ENCODE results near the gene MED4. TPM values are rescaled to one million over a fixed set of nuclear protein-coding genes. Genes with fewer than 3 reads are reported as not detected.

The MED4 gene
- total RNA-seq: 10 to 100 TPM; 43.6 to 47.6 TPM
- long read RNA-seq, transcript MED4-201 (7 exons, 2,022 nt): major isoform, 78 of 122 reads
- long read RNA-seq, transcript MED4-202 (7 exons, 931 nt): minor isoform, 31 of 122 reads
- long read RNA-seq, partial matches to known transcripts: 4 of 122 reads
- long read RNA-seq, other reads (novel, unspliced or antisense): 9 of 122 reads

DNA sequence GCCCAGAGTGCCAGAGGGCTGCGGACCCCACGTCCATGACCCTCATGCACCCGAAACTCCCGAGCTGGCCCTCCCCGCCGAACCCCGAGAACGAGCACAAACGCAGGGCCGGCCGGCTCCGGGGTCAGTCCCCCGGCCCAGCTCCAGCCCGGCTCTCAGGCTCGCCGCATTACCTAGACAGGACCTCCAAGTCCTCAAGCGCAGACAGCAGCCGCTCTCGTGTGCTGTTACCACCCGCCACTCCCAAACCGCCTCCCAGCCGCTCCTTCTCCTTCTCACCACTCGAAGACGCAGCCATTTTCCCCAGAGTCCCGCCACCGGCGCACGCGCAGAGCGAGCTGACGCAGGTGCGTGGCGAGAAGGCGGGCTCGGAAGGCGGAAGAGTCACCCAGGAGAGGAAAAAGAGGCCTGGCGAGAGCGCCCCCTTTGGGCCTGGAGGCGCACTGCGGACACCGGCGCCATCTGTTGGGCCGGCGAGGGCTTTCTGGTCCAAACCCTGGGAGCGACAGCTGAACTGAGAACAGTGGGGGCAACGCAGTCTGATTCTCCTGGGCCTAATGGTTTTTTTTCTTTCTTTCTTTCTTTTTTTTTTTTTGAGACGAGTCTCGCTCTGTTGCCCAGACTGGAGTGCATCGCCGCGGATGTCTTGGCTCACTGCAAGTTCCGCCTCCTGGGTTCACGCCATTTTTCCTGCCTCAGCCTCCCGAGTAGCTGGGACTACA, at the start of gene MED4:
Gene MED4 (minus strand): TSS at position 324 of the 722 bp plus-strand sequence. CDS start 26 bp downstream, at position 298.
- ATAC-seq (peak; percentile 99), DNase-seq (peak; percentile 91 to 95)
- intact Hi-C loops (cut with DNase I, micrococcal nuclease): no loop called here

- no peak for ATAC-seq
- intact Hi-C loops (cut with DNase I, micrococcal nuclease): no loop called here
- DNase-seq: no peak
Measured at GRCh38 chr13:48144413-48145035, 49.6 kb upstream of the MED4 start.

GRCh38 chr13:48142436-48142835, 47.5 kb upstream of the MED4 start:
- DNase-seq (no peak), ATAC-seq (no peak)
- intact Hi-C loops (cut with DNase I, micrococcal nuclease): no loop called here

DNA sequence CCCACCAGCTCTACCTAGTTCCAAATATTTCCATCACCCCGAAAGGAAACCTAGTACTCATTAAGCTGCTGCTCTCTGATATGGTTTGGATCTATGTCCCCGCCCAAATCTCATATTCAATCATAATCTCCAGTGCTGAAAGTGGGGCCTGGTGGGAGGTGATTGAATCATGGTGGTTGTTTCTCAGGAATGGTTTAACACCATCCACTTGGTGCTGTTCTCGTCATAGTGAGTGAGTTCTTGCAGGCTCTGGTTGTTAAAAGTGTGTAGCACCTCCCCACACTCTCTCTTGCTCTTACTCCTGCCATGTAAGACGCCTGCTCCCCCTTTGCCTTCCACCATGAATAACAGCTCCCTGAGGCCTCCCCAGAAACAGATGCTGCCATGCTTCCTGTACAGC, 43.4 kb upstream of the MED4 start:
- intact Hi-C loops (cut with DNase I, micrococcal nuclease): no loop called here
- ATAC-seq: no peak
- no peak for DNase-seq

GRCh38 chr13:48132961-48133360, 38.1 kb upstream of the MED4 start:
- DNase-seq: no peak
- intact Hi-C loops (cut with DNase I, micrococcal nuclease): no loop called here
- ATAC-seq: no peak

- DNase-seq (no peak), ATAC-seq (no peak)
- intact Hi-C loops (cut with DNase I, micrococcal nuclease): no loop called here
Measured at GRCh38 chr13:48131533-48131932, 36.6 kb upstream of the MED4 start.

- intact Hi-C loops (cut with DNase I, micrococcal nuclease): loop anchor here in 1 of 2 donors (10.0 kb wide), 1 partner anchor 178 kb away; the partner anchor contains the start of gene RB1
- ATAC-seq: peak; percentile 79
- peak; percentile 22 to 50 for DNase-seq
Measured at GRCh38 chr13:48126944-48127830, 32.3 kb upstream of the MED4 start.

GRCh38 chr13:48125794-48126228, 30.9 kb upstream of the MED4 start:
- no peak for DNase-seq
- ATAC-seq: no peak
- intact Hi-C loops (cut with DNase I, micrococcal nuclease): loop anchor here in 1 of 2 donors (10.0 kb wide), 1 partner anchor 179 kb away; the partner anchor contains the start of gene RB1

DNA sequence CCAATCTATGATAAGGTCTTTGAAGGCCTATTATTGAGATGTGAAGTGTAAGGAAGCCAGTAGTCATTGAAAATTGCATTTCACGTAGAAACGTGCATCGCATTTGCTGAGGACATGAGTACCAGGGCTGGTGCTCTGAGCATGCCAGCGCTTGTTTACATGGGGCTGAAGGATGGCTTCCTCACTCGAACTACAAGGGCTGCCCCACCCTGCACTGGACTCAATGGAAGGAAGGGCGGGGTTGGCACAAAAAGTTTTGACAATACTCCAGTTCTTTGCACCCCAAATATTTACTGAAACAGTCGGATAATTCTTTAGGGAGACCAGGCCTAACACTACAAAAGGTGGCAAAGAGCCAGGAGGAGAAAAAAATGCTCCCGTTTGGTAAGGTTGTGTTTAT, 28.9 kb upstream of the MED4 start:
- intact Hi-C loops (cut with DNase I, micrococcal nuclease): loop anchor here in 1 of 2 donors (10.0 kb wide), 1 partner anchor 181 kb away; the partner anchor contains the start of gene RB1
- ATAC-seq: peak; percentile 42
- no peak for DNase-seq

DNA sequence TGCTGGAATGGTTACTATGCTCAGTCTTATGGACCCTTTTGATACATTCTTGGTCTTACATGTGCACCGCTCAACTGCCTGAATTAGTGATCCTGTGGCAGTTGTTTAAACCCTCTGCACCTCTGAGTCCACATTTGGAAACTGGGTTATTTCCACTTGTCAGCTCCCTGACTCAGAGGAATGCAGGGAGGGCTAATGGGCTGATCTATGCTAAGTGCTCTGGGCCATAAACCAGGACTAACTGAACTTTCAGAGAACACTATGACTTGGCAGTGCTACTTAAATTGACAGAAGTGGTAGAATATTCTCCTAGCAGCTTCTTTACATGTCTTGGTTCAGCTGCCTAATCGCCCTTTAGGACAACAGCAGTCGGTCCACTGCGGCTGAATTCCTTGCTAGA, 26.8 kb upstream of the MED4 start:
- DNase-seq: no peak
- intact Hi-C loops (cut with DNase I, micrococcal nuclease): loop anchor here in 1 of 2 donors (10.0 kb wide), 1 partner anchor 183 kb away; the partner anchor contains the start of gene RB1
- ATAC-seq: no peak

GRCh38 chr13:48120241-48120640, 25.3 kb upstream of the MED4 start:
- DNase-seq (no peak), ATAC-seq (no peak)
- intact Hi-C loops (cut with DNase I, micrococcal nuclease): loop anchor here in 1 of 2 donors (10.0 kb wide), 1 partner anchor 185 kb away; the partner anchor contains the start of gene RB1

DNA sequence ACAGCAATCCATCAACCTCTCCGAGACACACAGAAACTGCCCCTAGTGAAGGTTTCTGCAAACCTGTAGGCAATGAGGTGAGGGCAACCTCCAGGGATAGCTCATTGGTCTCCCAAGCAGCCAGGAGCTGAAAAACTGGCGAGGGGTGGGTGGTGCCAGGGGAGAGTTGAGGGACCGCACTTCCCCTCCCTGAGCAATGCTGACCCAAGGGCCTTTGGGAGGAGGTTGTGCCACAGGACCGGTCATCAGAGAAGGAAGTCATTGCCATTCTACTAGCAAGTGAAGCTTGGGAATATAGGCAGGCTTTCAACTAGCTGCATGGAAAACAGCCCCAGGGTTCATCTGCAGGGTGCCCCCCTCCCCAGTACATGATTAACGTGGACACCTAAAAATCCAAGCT, 23.1 kb upstream of the MED4 start:
- intact Hi-C loops (cut with DNase I, micrococcal nuclease): no loop called here
- DNase-seq (no peak), ATAC-seq (no peak)

DNA sequence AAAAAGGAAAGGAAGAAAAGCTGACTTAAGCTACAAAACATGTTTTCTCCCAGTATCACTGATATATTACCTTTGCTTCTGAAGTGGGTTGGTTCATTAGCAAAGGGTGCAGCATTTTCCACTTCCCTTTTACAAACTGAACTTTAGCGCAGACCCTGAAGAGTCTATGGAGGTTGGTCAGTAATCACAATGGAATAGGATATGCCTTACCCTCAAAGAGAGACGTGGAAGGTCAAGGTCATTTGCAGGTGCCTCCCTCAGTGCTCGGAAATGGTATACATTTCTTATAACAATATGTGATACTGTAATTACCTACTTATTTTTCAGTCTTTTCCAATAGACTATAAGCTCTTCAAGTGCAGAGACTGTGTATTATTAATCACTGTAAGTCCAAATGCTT, 21.9 kb upstream of the MED4 start:
- DNase-seq: no peak
- ATAC-seq: no peak
- intact Hi-C loops (cut with DNase I, micrococcal nuclease): no loop called here

DNA sequence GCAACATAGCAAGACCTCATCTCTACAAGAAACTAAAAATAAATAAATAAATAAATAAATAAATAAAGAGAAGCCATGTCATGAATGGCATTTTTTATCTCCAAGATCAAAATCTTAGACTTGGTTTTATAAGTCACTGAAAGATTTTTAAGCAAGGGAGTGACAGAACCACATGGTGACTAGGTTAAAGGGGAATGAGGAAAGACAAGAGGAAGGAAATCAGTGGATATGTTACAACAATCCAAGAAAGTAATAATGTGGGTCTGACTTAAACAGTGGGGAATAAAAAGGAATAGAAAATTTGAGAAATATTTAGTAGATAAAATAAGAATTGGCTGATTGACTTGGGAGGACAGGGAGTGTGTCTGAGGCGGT, 18.8 kb upstream of the MED4 start:
- DNase-seq: no peak
- no peak for ATAC-seq
- intact Hi-C loops (cut with DNase I, micrococcal nuclease): no loop called here

- ATAC-seq: no peak
- intact Hi-C loops (cut with DNase I, micrococcal nuclease): no loop called here
- DNase-seq: no peak
Measured at GRCh38 chr13:48112896-48113755, 18.2 kb upstream of the MED4 start.

DNA sequence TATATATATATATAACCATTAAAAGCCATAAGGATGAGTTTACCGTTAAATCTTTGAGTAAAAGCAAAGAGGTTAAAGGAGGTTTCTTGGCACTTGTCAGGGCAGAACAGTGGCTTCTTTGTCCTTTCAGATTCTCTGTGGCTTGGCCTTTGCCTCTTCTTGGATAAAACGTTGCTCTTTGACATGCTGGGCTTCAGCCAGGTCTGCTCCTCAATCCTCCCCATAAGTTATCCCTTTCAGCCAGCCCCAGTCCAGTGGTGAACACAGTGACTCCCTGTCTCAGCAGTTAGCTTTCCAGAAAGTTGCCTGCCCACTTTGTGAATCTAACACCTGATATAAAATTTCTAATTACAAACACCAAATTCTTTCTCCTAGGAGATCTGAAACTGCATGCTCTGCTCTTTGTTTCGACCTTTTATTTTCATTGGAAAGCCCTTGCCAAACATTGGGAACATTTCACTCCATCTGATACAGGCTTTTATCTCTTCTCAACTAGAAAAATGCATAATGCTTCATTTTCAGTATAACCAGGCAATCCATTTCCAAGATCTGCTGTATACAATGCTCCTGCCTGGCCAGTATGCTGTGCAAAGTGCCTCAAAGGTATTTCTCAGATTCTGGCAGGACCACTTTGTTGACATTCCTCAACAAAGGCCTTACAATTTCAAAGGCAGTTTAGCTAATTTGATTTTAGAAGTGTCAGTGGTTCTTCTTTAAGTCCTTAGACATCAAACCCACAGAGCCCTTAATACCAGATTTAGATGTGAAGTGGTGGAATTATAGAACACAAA, 16.2 kb upstream of the MED4 start:
- ATAC-seq (no peak), DNase-seq (no peak)
- intact Hi-C loops (cut with DNase I, micrococcal nuclease): no loop called here

DNA sequence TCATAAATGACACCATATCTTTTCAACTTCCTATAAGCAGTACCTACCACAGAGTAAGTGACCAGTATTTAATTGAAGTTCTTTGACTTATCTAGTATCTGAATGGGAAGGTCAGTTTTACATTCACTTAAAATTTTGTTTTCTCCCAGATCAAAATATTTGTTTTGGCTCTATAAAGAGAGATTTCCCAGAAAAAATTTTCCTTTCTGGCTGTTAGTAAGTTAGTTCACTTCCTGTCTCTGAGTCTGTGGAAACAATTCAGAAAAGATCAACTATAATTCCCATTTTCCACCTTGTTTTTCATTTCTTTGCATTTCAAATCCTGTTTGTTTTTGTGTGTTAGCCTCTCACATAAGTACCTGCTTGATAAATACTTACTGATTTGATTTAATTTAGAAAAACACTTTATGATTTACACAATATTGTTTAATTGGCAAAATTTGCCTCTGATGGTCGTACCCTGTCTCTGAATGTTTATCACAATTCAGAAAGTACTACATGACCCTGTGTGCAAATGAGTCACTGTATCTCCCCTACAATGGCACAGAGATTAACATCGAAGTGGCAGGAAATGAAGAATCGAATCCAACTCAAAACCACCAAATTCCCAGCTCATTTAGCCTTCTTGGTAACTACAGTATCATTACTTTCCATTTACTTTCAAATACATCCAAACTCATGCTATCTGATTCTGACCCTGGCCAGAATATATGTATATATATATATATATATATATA, 15.4 kb upstream of the MED4 start:
- ATAC-seq: no peak
- DNase-seq: no peak
- intact Hi-C loops (cut with DNase I, micrococcal nuclease): no loop called here

All from left colon (tissue), 2 donors.